Measurements from ENCODE around the gene NEDD4. TPM values are rescaled to one million over a fixed set of nuclear protein-coding genes. Genes with fewer than 3 reads are reported as not detected.

The NEDD4 gene
- total RNA-seq, 6 experiments from 2014 or later, result 16.0 to 65.3 (median 22.4) TPM

DNA sequence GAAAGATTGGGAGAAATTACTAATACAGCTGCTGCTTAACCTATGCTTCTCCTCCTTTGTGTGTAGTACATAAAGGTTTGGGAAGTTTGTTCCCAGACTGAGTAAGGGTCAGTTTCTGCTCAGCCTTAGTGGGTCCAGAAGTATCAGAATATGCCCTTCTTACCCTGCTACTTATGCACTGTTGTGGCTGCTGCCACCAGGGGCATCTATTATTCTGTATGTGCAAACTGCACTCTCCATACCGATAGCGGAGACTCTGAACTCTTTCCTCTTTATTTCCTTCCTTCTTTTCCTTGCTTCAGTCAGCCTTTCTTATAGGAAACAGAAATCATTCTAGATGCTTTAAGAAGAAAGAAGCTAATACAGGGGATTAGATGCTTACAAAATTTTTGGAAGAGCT, 4.0 kb downstream of the NEDD4 start:
- H3K36me3 ChIP-seq, result no peaks in the 10 kb centered on the region
- H3K4me3 ChIP-seq, result no peak overlapping the region
- no peak overlapping the region for H3K27ac ChIP-seq
- ATAC-seq (no peak), DNase-seq (no peak)
- H3K27me3 ChIP-seq, result no peaks in the 10 kb centered on the region
- H3K4me1 ChIP-seq, result peaks cover 0 to 3% (median 0%) of the 10 kb centered on the region in 4 donors
- no peaks in the 10 kb centered on the region for H3K9me3 ChIP-seq
- WGBS (ENCODE audit: insufficient coverage, low coverage, low lambda C conversion rate, missing lambda C conversion rate), result 33% methylated on average over 2 of the region's 2 CpGs
- TF ChIP-seq POLR2A (IDR thresholded peaks at IDR 0.05), result no peak
- TF ChIP-seq, protein P1, sequence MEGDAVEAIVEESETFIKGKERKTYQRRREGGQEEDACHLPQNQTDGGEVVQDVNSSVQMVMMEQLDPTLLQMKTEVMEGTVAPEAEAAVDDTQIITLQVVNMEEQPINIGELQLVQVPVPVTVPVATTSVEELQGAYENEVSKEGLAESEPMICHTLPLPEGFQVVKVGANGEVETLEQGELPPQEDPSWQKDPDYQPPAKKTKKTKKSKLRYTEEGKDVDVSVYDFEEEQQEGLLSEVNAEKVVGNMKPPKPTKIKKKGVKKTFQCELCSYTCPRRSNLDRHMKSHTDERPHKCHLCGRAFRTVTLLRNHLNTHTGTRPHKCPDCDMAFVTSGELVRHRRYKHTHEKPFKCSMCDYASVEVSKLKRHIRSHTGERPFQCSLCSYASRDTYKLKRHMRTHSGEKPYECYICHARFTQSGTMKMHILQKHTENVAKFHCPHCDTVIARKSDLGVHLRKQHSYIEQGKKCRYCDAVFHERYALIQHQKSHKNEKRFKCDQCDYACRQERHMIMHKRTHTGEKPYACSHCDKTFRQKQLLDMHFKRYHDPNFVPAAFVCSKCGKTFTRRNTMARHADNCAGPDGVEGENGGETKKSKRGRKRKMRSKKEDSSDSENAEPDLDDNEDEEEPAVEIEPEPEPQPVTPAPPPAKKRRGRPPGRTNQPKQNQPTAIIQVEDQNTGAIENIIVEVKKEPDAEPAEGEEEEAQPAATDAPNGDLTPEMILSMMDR (IDR thresholded peaks at IDR 0.05), result peak in 1 of 4 donors; percentile 8
- intact Hi-C loops (cut with DNase I), result no loop called here

DNA sequence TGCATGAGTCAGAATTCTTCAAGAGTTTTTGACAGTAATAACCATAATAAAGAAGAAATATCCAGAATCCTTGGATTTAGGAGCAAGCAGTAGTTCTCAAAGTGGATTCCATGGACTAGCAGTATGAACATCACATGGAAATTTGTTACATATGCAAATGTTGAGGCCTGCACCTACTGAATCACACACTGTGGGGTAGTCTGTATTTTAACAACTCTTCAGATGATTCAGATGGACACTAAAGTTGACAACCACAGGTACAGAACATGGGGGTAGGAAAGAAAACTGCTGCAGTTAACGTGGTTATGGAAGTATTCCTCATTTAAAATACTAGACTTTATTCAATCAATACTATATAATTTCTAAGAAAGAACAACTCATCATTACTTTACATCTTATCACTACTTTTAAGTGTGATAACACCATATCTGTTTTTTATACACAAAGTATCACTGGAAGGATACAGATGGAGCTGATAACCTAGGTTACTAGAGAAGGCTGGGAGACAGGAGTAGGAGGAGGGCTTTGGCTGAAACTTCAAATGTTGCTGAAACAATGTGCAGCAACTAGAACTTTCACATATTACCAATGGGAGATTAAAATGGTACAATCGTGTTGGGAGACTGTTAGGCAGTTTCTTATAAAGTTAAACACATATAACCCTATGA, 11.7 kb downstream of the NEDD4 start:
- Histone ChIP-seq H3K36me3 (no peaks in the 10 kb centered on the region), H3K27ac (no peak overlapping the region), H3K27me3 (no peaks in the 10 kb centered on the region), H3K4me3 (no peak overlapping the region), H3K9me3 (no peaks in the 10 kb centered on the region), H3K4me1 (no peaks in the 10 kb centered on the region)
- no peak for TF ChIP-seq POLR2A (IDR thresholded peaks at IDR 0.05)
- TF ChIP-seq, protein P1 (IDR thresholded peaks at IDR 0.05), result no peak
- ATAC-seq, result no peak
- WGBS (ENCODE audit: insufficient coverage, low coverage, low lambda C conversion rate, missing lambda C conversion rate), result 69% methylated on average over 2 of the region's 2 CpGs
- DNase-seq, result no peak
- intact Hi-C loops (cut with DNase I), result no loop called here

DNA sequence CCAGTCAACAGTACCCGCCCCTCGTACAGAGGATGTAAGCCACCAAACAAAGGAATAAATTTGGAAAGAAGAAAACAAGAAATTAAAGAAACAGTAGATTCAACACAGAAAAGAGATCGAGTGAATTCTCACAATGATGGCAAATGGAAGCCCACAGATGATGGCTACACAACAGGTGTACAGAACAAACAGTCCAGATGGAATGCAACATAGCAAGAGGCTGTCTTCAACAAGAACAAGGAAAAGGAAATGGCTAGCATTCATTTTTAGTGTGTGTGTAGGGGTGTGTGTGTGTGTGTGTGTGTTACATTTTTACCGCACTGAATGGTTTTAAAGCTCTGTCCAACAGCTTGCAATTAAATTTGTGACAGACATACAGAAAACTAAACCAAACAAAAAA, 12.9 kb downstream of the NEDD4 start:
- WGBS (ENCODE audit: insufficient coverage, low coverage, low lambda C conversion rate, missing lambda C conversion rate), result 87% methylated on average over 4 of the region's 4 CpGs
- no peak for TF ChIP-seq POLR2A (IDR thresholded peaks at IDR 0.05)
- TF ChIP-seq, protein P1 (IDR thresholded peaks at IDR 0.05), result no peak
- no peak overlapping the region for H3K4me3 ChIP-seq
- no peaks in the 10 kb centered on the region for H3K9me3 ChIP-seq
- H3K36me3 ChIP-seq, result no peaks in the 10 kb centered on the region
- ATAC-seq (no peak), DNase-seq (no peak)
- no peaks in the 10 kb centered on the region for H3K4me1 ChIP-seq
- H3K27ac ChIP-seq, result no peak overlapping the region
- no peaks in the 10 kb centered on the region for H3K27me3 ChIP-seq
- intact Hi-C loops (cut with DNase I), result no loop called here

DNA sequence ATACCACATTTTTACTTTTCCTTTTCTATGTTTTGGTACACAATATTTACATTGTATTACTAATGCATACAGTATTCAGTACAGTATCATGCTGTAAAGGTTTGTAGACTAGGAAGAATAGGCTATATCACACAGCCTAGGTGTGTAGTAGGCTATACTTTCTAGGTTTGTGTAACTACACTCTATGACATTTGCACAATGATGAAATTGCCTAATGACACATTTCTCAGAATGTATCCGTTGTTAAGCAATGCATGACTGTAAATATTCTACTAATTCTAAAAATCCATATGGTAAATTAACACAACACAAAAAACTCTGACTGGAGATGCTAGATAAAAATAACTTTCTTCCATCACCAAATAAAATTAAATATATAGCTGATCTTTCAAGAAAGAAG, 16.2 kb downstream of the NEDD4 start:
- ATAC-seq (no peak), DNase-seq (no peak)
- no peak overlapping the region for H3K27ac ChIP-seq
- H3K36me3 ChIP-seq, result no peaks in the 10 kb centered on the region
- H3K9me3 ChIP-seq, result no peaks in the 10 kb centered on the region
- H3K27me3 ChIP-seq, result no peaks in the 10 kb centered on the region
- no peak for TF ChIP-seq POLR2A (IDR thresholded peaks at IDR 0.05)
- TF ChIP-seq, protein P1 (IDR thresholded peaks at IDR 0.05), result no peak
- intact Hi-C loops (cut with DNase I), result no loop called here
- WGBS (ENCODE audit: insufficient coverage, low coverage, low lambda C conversion rate, missing lambda C conversion rate), result 44% methylated on average over 1 of the region's 1 CpG
- no peak overlapping the region for H3K4me3 ChIP-seq
- H3K4me1 ChIP-seq, result no peaks in the 10 kb centered on the region
